ENCODE data around the gene CFAP99. TPM values are rescaled to one million over a fixed set of nuclear protein-coding genes. Genes with fewer than 3 reads are reported as not detected.
A peak's percentile ranks its signal among the peaks of the same experiment; 100 is the strongest.

Gene CFAP99
- total and polyA plus RNA-seq, 2 of the 4 experiments (the other 2 are of a cell fraction) = not detected

GRCh38 chr4:2433609-2434350 is 15.0 kb downstream of the CFAP99 start:
- ChIA-PET CTCF (no interaction called here), POLR2A (ENCODE audit: unreplicated experiment) (no interaction called here)
- Histone ChIP-seq H3K36me3 (ENCODE audit: control insufficient read depth, insufficient read depth, low read length) (no peaks in the 10 kb centered on the region), H3K9ac (ENCODE audit: low read depth, low read length) (no peak overlapping the region), H3K23ac (ENCODE audit: low read depth, low read length) (no peak overlapping the region), H4K91ac (ENCODE audit: insufficient read depth, low read depth, low read length) (no peak overlapping the region), H3K9me1 (ENCODE audit: insufficient read depth, low read length) (0 out of 2 replicates have a peak, but pooled peaks cover 3% of the 10 kb centered on the region), H3K79me1 (ENCODE audit: low read depth in 1 of 2, low read length in 2 of 2) (no peaks in the 10 kb centered on the region), H3K27me3 (ENCODE audit: control insufficient read depth, insufficient read depth, low read length) (peaks cover 2% of the 10 kb centered on the region; the same call in 1 of the 2 replicates), H2AK9ac (replicated peaks; ENCODE audit: low read depth, low read length, poor library complexity) (no peak overlapping the region), H2BK120ac (ENCODE audit: low read depth, low read length) (no peak overlapping the region), H4K8ac (ENCODE audit: low read depth in 2 of 2, low read length in 2 of 2) (no peak overlapping the region), H4K5ac (ENCODE audit: low read depth, low read length) (no peak overlapping the region), H2BK20ac (ENCODE audit: low read depth, low read length) (no peak overlapping the region), H3K56ac (ENCODE audit: extremely low read depth, insufficient read depth, low read length) (no peak overlapping the region), H2AK5ac (ENCODE audit: low read depth, low read length) (peak overlapping the region; percentile 7; the same call in 1 of the 2 replicates), H2BK5ac (ENCODE audit: low read depth, low read length, poor library complexity, severe bottlenecking) (no peak overlapping the region), H3K4me1 (ENCODE audit: control insufficient read depth, insufficient read depth, low read length) (peaks cover 7% of the 10 kb centered on the region), H3K4me3 (ENCODE audit: insufficient read depth, low read depth, low read length) (no peak overlapping the region), H3K9me3 (ENCODE audit: control insufficient read depth, insufficient read depth, low read length) (peaks cover 4% of the 10 kb centered on the region; the same call in 1 of the 2 replicates), H3K27ac (ENCODE audit: insufficient read depth, low read length) (no peak overlapping the region), H3K18ac (ENCODE audit: low read depth, low read length) (no peak overlapping the region), H2AFZ (replicated peaks; ENCODE audit: low read length, poor library complexity) (peak overlapping the region; percentile 58), H3K4ac (ENCODE audit: low read depth, low read length) (no peak overlapping the region; the same call in 1 of the 2 replicates), H3K14ac (replicated peaks; ENCODE audit: low read depth, low read length) (no peak overlapping the region), H2BK15ac (ENCODE audit: low read depth, low read length) (no peak overlapping the region), H3K4me2 (ENCODE audit: low read depth, low read length) (no peak overlapping the region), H4K20me1 (ENCODE audit: insufficient read depth, low read length) (peaks cover 7% of the 10 kb centered on the region)
- intact Hi-C loops (cut with micrococcal nuclease) = no loop called here
- dilution Hi-C loops (cut with HindIII; ENCODE audit: low sequenced_read_pairs, unreplicated experiment) = no loop called here
- no TSS peak for BruUV-seq (replicated peaks)
- DNase-seq (no peak), ATAC-seq (ENCODE audit: low read depth) (peak; percentile 18; the same call in 1 of the 2 replicates)
- in situ Hi-C loops (cut with MboI; ENCODE audit: low sequenced_read_pairs) = no loop called here
- no peak for TF ChIP-seq CEBPB (IDR thresholded peaks at IDR 0.05; ENCODE audit: low read depth, low read length)
- TF ChIP-seq SMC3 (IDR thresholded peaks at IDR 0.05; ENCODE audit: low read depth, low read length) = no peak
- TF ChIP-seq MAZ (IDR thresholded peaks at IDR 0.05; ENCODE audit: borderline replicate concordance, low read depth, low read length) = no peak
- no peak for TF ChIP-seq FOS (IDR thresholded peaks at IDR 0.05; ENCODE audit: low read depth, low read length)
- no peak for TF ChIP-seq RCOR1 (IDR thresholded peaks at IDR 0.05; ENCODE audit: insufficient replicate concordance, low read length)
- no peak for TF ChIP-seq RFX5 (IDR thresholded peaks at IDR 0.05; ENCODE audit: low read depth, low read length)
- TF ChIP-seq CHD1 (IDR thresholded peaks at IDR 0.05; ENCODE audit: low read depth, low read length) = no peak
- TF ChIP-seq NFE2L2 (IDR thresholded peaks at IDR 0.05; ENCODE audit: low read depth, low read length) = no peak
- TF ChIP-seq POLR2A (IDR thresholded peaks at IDR 0.05; ENCODE audit: low read depth, low read length) = no peak
- TF ChIP-seq ELK1 (IDR thresholded peaks at IDR 0.05; ENCODE audit: borderline replicate concordance, low read depth, low read length) = no peak
- TF ChIP-seq MXI1 (IDR thresholded peaks at IDR 0.05; ENCODE audit: borderline replicate concordance, low read depth, low read length) = no peak
- TF ChIP-seq USF2 (IDR thresholded peaks at IDR 0.05; ENCODE audit: low read depth, low read length) = no peak
- TF ChIP-seq CTCF (conservative IDR thresholded peaks at IDR 0.05; ENCODE audit: low read depth, low read length) = no peak
- TF ChIP-seq RAD21 (IDR thresholded peaks at IDR 0.05; ENCODE audit: low read length) = no peak
- 82% methylated on average over 16 of the region's 29 CpGs; no CpG with 5 or more reads in 1 of the 2 experiments for WGBS, 2 experiments (ENCODE audit: extremely low coverage in 2 of 2, insufficient read length in 1 of 2)

Data from IMR-90 (cell line).